HG03139 (cell line): ENCODE data around the gene ITLN1.

ENCODE experiments used
- ATAC-seq: cut with Tn5 transposase; IDR thresholded peaks from one replicate; pipeline ENCODE4 v1.9.1; 2021; ENCODE audit not compliant: unreplicated experiment

ITLN1 gene

DNA sequence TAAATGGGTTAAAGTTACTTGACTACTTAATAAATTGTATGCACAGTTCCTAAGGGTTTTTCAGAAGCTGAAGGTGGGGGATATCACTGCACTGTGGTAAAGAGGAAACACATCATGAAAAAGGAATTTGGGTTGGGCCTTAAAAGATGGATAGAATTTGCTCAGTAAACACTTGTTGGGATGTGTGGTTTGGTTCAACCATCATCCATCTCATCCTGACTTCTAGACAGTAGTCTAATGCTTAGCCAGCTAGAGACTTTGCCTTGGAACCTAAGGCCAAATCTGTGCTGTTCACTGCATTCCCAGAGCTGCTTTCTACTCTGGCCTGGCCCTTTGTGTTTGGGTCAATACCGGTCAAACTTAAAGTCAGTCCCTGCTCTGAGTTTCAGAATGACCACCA is 58.4 kb downstream of the ITLN1 start:
- ATAC-seq, result no peak
